Activated CD8-positive, alpha-beta memory T cell treated with anti-CD3 and anti-CD28 coated beads for 1 hour (primary cell): ENCODE data around the gene CADM1.

ENCODE experiments used
- DNase-seq, 2 donors: peaks; one replicate each; pipeline ENCODE4 v3.0.0-alpha.2; 2020; ENCODE audit warnings: low read depth in 1 of 2; ENCODE audit errors: extremely low read depth in 1 of 2

Gene CADM1

GRCh38 chr11:115256397-115257197 lies 247.6 kb downstream of the CADM1 start:
- DNase-seq = no peak

GRCh38 chr11:115255006-115255762 lies 249.0 kb downstream of the CADM1 start:
- DNase-seq = no peak

GRCh38 chr11:115251126-115251525 lies 253.1 kb downstream of the CADM1 start:
- no peak for DNase-seq

GRCh38 chr11:115249061-115249578 lies 255.1 kb downstream of the CADM1 start:
- DNase-seq = no peak

GRCh38 chr11:115247953-115248352 lies 256.3 kb downstream of the CADM1 start:
- DNase-seq = no peak

- DNase-seq = no peak
These were observed 256.9 kb downstream of the CADM1 start for GRCh38 chr11:115247361-115247760.

- DNase-seq = no peak
These were observed 259.5 kb downstream of the CADM1 start for GRCh38 chr11:115244758-115245157.

- DNase-seq = no peak
These were observed 259.9 kb downstream of the CADM1 start for GRCh38 chr11:115244296-115244695.

- no peak for DNase-seq
These were observed 261.2 kb downstream of the CADM1 start for GRCh38 chr11:115242982-115243381.

GRCh38 chr11:115241899-115242298 lies 262.3 kb downstream of the CADM1 start:
- DNase-seq = no peak

GRCh38 chr11:115238791-115239190 lies 265.4 kb downstream of the CADM1 start:
- DNase-seq = no peak

- DNase-seq = no peak
These were observed 266.1 kb downstream of the CADM1 start for GRCh38 chr11:115238086-115238485.

GRCh38 chr11:115237578-115237977 lies 266.6 kb downstream of the CADM1 start:
- no peak for DNase-seq

- DNase-seq = no peak
These were observed 269.4 kb downstream of the CADM1 start for GRCh38 chr11:115234794-115235193.

- DNase-seq = no peak
These were observed 277.7 kb downstream of the CADM1 start for GRCh38 chr11:115226556-115226955.

- no peak for DNase-seq
These were observed 279.7 kb downstream of the CADM1 start for GRCh38 chr11:115224551-115224950.

GRCh38 chr11:115222863-115223530 lies 281.2 kb downstream of the CADM1 start:
- no peak for DNase-seq

GRCh38 chr11:115222218-115222862 lies 281.9 kb downstream of the CADM1 start:
- no peak for DNase-seq

GRCh38 chr11:115221461-115222069 lies 282.6 kb downstream of the CADM1 start:
- DNase-seq = no peak

- no peak for DNase-seq
These were observed 283.3 kb downstream of the CADM1 start for GRCh38 chr11:115220911-115221310.
